Measurements from ENCODE around the gene PLEKHA7. TPM values are rescaled to one million over a fixed set of nuclear protein-coding genes. Genes with fewer than 3 reads are reported as not detected.
"Not testable (repeated sequence)": the region's sequence is repeated elsewhere in the genome, so short reads cannot be mapped to it uniquely, and the experiment has no call there.

PLEKHA7 gene
- total RNA-seq, 1 donor from 2014 or later: 43.2 TPM

GRCh38 chr11:16881766-16882165 lies 132.4 kb downstream of the PLEKHA7 start:
- DNase-seq (ENCODE audit: low spot score): no peak

DNA sequence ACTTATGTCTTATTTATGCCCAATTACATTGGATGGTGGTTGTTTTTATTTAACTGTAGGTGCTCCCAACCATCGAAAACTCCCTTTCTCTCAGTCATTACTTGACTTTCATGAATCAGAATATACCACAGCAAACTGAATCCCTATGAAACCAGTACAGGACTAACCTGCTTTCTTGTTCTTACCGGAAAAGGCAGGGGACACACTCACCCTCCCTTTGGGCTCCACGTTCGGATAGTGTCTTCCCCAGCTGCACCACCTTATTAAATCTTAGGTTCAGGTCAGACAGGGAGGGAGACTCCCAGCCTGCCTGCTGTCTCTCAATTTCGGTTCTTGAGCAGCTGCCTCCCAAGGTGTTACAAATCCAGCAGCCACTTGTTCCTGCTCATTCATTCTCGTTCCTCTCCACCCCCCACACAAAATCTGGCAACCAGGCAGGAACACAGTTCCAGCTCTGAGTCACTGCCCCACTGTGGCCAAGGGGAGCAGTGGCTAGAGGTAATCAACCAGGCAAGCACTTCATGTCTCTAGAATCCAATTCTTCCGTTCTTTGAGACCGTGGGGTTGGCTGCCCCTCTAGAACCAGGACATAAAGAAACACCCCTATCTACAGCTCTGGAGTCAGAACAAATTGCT lies 133.0 kb downstream of the PLEKHA7 start:
- DNase-seq (ENCODE audit: low spot score): no peak

DNA sequence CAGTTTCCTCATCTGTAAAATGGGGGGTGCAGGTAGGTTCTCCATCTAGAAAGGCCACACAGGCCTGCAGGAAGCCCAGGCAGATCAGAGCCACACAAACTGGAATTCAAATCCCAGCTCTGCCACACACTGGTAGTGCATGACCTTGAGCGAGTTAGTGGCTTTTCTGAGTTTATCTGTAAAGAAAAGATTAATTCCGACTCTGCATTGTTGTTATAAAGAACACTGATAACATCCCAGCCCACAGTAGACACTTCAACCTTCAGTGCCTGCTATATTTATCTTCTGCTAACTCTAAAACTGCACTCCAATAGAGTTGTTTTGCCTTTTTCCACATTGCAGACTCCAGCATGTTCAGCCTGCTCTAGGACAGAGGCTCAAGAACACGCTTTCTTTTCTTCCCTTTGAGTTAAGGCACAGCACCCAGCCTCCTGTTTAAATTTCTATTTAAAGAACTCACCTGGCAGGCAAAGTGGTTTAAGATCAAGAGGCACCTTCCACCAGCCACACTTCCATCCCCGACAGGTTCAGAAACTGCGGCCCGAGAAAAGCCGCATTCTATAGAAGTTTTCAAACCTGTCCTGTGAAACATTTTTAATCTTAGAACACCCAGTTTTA lies 133.9 kb downstream of the PLEKHA7 start:
- no peak for DNase-seq (ENCODE audit: low spot score)

GRCh38 chr11:16879690-16880089 lies 134.5 kb downstream of the PLEKHA7 start:
- no peak for DNase-seq (ENCODE audit: low spot score)

- DNase-seq (ENCODE audit: low spot score): no peak
These were observed 137.4 kb downstream of the PLEKHA7 start for GRCh38 chr11:16876837-16877236.

- no peak for DNase-seq (ENCODE audit: low spot score)
These were observed 138.0 kb downstream of the PLEKHA7 start for GRCh38 chr11:16876053-16876752.

DNA sequence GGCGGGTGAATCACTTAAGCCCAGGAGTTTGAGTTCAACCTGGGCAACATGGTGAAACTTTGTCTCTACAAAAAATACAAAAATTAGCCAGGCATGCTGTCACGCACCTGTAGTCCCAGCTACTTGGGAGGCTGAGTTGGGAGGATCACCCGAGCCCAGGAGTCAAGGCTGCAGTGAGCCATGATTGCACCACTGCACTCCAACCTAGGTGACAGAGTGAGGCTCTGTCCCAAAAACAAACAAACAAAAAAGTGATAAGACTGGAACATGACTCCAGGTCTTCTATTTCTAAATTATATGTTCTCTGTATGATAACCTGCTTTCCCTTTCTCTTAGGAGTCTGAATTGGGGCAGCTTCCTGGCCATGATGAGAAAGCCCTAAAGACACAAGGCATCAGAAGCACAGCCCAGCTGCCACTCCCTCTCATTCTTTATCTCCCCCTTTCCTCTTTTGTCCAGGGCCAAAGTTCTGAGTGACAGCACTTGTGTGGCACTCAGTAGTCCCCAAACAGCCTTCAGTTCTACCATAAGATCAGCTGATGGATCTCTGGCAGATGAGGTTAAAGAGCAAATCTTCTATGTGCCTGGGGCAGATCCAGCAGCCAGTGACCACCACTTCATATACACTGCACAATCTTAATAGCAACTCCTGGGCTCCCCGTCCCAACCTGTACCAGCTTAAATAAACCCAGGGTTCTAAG lies 139.8 kb downstream of the PLEKHA7 start:
- DNase-seq (ENCODE audit: low spot score): no peak

- no peak for DNase-seq (ENCODE audit: low spot score)
These were observed 140.9 kb downstream of the PLEKHA7 start for GRCh38 chr11:16873289-16873688.

- DNase-seq (ENCODE audit: low spot score): no peak
These were observed 142.8 kb downstream of the PLEKHA7 start for GRCh38 chr11:16871368-16871767.

DNA sequence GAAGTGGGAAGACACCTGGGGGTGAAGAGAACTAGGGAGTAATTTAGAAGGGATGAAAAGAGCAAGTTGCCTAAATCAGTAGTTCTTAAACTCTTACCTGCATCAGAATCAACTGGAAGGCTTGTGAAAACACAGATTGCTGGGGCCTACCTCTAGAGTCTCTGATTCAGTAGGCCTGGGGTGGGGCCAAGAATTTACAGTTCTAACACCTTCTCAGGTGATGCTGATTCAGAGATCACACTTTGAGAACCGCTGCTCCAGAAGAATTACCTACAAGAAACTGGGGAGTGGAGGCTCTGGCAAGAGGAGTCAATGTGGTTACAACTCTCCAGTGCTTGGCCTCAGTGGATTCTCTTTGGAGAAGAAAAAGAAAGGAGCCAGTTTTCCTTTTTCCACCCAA lies 147.1 kb downstream of the PLEKHA7 start:
- no peak for DNase-seq (ENCODE audit: low spot score)

GRCh38 chr11:16864428-16864827 lies 149.8 kb downstream of the PLEKHA7 start:
- not testable (repeated sequence) for DNase-seq (ENCODE audit: low spot score)

DNA sequence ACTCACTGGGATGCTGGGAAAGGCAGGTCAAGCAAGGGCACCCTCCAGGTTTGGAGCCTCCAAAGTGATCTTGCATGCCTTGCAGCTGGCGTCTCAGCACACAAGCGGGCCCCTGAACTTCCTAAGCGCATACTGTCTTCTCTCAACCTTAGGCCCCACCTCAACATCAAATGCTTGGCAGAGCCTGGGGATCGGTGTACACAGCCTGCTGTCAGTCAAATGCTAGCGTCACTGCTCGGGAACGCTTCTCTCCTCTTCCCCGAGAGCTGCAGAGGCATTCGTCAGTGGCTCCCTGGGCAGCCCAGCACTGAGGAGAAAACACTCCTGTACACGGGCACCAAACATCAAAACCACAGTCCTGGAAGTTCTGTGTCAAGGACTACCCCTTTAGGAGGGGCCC lies 150.8 kb downstream of the PLEKHA7 start:
- no peak for DNase-seq (ENCODE audit: low spot score)

- DNase-seq (ENCODE audit: low spot score): no peak
These were observed 151.5 kb downstream of the PLEKHA7 start for GRCh38 chr11:16862726-16863125.

DNA sequence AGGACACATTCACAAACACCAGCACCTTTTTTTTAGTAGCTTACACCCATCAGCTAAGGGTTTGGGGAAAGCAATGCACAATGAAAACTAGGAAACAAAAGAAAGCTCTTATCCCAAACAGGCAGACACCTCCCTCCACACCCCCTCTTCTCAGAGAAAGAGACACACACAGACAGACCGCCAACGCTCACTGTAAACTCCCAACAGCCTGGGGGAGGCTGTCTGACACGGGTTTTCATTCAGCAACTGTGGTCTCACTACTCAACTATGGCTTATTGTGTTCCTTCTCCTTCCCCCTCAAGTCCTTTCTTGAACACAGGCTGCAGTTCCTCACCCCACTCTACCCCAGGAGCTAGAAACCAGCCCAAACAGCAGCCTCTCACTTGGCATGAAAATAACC lies 152.4 kb downstream of the PLEKHA7 start:
- DNase-seq (ENCODE audit: low spot score): no peak

DNA sequence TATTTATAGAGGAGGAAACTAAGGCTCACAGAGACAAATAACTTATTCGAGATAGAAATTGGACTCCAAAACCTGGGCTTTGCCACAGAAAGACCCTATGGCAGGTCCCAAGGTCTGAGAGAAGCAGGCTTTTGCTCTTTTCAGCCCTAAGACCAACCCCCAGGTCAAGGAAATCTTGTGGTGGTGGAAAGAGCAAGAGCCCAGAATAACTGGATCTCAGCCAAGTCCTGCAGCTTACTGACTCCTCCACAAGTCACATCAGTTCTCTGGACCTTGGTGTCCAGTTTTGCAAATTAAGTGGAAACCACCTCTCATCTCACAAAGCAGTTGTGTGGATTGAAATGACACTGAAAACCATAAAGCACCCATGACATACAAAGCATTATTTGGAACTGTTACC lies 153.6 kb downstream of the PLEKHA7 start:
- no peak for DNase-seq (ENCODE audit: low spot score)

DNA sequence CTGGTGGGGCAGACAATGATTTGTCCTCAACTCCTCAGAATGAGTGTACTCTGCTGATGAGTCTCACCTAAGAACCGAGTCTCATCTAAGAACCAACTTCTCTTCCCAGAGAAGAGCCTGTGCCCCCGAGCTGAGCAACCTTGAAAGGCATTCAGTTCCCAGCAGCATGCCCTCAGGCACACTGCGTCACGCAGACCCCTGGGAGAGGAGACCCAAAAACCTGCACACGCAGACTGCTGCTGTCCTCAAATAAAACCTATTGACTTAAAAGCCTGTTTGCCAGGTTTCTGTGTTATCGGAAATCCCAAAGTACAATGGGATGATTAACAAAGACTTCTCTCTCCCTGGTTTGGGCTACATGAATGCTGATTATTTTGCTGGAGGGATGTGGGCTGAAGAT lies 154.6 kb downstream of the PLEKHA7 start:
- no peak for DNase-seq (ENCODE audit: low spot score)

DNA sequence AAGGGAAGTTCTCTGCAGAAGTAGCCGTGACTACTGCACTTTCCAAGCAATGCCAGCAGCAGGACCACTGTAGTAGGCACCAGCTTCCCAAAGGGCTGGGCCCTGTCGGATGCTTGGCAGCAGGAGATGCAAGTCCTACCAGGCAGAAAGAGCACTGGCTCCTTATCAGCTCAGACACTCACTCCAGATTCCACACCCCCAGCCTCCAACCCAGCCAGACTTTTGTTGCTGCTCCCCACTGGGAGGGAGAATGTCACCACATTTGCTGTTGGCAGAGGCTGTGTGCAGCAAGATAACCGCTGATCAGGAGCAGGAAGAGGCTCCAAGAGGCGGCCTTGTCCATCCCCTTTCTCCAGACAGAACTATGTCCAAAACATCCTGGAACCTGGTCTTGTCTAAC lies 157.0 kb downstream of the PLEKHA7 start:
- DNase-seq (ENCODE audit: low spot score): no peak

- no peak for DNase-seq (ENCODE audit: low spot score)
These were observed 158.2 kb downstream of the PLEKHA7 start for GRCh38 chr11:16856022-16856471.

GRCh38 chr11:16854979-16855378 lies 159.2 kb downstream of the PLEKHA7 start:
- no peak for DNase-seq (ENCODE audit: low spot score)

DNA sequence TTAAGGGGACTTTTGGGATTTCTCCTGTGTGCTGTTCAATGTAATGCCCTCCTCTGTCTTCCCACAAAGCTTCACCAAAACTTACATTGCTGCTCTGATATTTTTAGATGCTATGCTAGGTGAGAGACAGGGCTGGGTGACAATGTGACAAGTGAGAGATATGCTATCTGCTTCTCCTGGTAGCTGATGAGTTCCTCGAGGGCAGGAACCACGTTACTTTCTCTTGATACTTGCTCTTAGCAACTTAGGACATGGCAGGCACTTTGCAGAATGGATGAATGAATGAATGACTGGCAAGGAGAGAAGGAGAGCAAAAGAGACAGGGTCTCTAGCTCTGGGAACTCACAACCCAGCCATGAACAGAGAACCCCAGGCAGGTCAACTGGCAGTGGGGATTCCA lies 160.4 kb downstream of the PLEKHA7 start:
- no peak for DNase-seq (ENCODE audit: low spot score)

DNA sequence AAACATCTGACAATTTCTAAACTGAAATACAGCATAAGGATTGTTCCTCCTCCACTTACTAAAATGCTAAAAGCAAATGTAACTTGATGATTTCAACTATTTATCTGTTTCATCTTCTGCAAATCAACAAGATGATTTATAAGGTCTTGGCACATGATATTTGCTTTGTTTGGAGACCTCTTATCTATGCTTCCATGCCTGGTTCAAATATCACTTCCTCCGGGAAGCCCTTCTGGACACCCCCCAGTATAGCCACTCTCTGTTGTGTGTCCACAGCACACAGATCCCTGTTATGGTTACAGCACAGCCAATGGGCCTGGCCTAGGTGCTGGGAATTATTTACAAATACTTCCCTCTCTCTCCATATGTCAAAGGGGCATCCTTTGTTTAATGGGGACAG lies 160.9 kb downstream of the PLEKHA7 start:
- DNase-seq (ENCODE audit: low spot score): no peak

DNA sequence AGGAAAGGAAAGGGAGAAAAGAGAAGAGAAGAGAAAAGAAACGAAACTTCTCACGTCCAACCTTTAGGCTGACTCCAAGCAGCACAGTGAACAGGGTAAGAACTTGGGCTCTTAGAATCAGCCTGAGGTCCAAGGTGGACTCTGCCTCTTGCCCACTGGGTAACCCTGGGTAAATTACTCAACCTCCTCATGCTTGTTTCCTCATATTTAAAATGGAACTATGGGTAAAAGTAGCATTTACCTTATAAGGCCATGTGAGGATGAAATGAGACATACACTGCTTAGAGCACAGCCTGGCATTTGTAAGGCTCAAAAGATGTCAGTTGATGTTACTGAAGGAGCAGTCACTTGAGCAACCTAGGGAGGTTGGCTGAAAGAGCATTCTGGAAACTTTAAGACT lies 167.9 kb downstream of the PLEKHA7 start:
- DNase-seq (ENCODE audit: low spot score): no peak
